ENCODE measurements around the gene FGD4.

Gene FGD4

DNA sequence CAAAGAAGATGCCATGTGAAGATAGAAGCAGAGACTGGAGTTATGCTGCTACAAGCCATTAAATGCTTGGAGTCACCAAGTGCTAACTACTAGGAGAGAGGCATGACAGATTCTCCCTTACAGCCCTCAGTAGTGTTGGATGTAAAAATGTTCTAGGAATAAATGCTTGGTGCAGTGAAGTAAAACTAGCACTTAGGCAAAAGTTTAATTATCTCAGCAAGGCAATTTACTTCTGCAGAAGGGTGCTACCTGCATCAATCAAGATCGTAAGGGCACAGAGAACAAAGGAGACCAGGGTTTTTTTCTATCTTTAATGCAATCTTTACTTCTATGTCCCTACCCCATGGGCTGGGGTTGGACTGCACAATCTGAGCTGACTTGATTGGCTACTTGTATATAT is 270.2 kb downstream of the FGD4 start:
- no peaks in the 10 kb centered on the region for H3K27me3 ChIP-seq (ENCODE audit: control insufficient read depth in 5 of 5, insufficient read depth in 4 of 5, low read length in 5 of 5)
- H3K4me3 ChIP-seq (ENCODE audit: low read depth in 1 of 5, low read length in 5 of 5), result no peak overlapping the region
- H3K9ac ChIP-seq (ENCODE audit: low read length in 5 of 5), result no peak overlapping the region

GRCh38 chr12:32671930-32672780 is 272.8 kb downstream of the FGD4 start:
- Histone ChIP-seq H3K9ac (ENCODE audit: low read length in 5 of 5) (no peak overlapping the region), H3K4me3 (ENCODE audit: low read depth in 1 of 5, low read length in 5 of 5) (no peak overlapping the region), H3K9me3 (ENCODE audit: control insufficient read depth in 5 of 5, low read length in 5 of 5) (peaks cover 0 to 5% (median 0%) of the 10 kb centered on the region in 5 donors), H3K27me3 (ENCODE audit: control insufficient read depth in 5 of 5, insufficient read depth in 4 of 5, low read length in 5 of 5) (no peaks in the 10 kb centered on the region), H3K27ac (ENCODE audit: low read depth, low read length) (no peak overlapping the region), H3K4me1 (ENCODE audit: control insufficient read depth in 5 of 5, insufficient read depth in 5 of 5, low read length in 5 of 5) (peaks cover 0 to 6% (median 2%) of the 10 kb centered on the region in 5 donors), H3K36me3 (ENCODE audit: control insufficient read depth in 5 of 5, insufficient read depth in 5 of 5, low read length in 5 of 5) (no peaks in the 10 kb centered on the region)

More for the DNA sequence above, 270.2 kb downstream of the FGD4 start:
- no peaks in the 10 kb centered on the region for H3K36me3 ChIP-seq (ENCODE audit: control insufficient read depth in 5 of 5, insufficient read depth in 5 of 5, low read length in 5 of 5)
- peaks cover 0 to 5% (median 0%) of the 10 kb centered on the region in 5 donors for H3K9me3 ChIP-seq (ENCODE audit: control insufficient read depth in 5 of 5, low read length in 5 of 5)
- H3K27ac ChIP-seq (ENCODE audit: low read depth, low read length), result no peak overlapping the region
- peaks cover 0 to 6% (median 2%) of the 10 kb centered on the region in 5 donors for H3K4me1 ChIP-seq (ENCODE audit: control insufficient read depth in 5 of 5, insufficient read depth in 5 of 5, low read length in 5 of 5)

DNA sequence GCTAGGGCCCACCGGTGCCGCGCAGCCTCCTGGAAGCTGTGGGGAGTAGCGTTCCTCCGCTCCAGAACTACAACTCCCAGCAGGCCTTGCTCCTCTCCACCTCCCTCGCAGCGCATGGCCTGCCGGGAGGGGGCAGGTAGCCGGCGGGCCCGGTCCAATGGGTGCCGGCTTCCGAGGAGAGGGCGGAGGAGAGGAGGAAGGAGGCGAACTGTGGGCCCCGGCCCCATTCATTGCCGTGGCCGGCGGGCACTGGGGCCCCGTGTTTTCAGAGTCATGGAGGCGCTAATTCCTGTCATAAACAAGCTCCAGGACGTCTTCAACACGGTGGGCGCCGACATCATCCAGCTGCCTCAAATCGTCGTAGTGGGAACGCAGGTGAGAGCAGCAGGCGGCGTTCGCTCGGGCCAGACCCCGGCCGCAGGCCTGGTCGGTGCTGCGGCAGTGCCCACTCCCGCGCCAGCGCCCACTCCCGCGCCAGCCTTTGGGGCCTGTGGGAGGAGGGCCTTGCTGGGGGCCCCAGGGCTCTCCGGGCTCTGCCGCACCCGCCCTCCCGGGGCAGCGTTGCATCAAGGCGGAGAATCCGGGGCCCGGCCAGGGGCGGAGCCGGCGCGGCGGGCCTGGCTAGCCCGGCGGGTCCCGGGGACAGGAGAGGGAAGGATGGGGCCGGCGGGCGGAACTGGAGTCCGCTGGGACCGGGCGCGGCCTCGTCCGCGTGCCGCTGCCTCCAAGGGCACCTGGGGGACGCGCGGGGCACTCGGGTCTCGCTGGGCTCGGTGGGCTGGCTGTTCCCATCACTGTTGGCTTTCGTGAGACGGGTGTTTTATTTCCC is 279.9 kb downstream of the FGD4 start, which contains the start of gene DNM1L:
Gene DNM1L, plus strand, starts transcription at position 211 of the 829 bp plus-strand sequence. Its CDS starts 63 bp downstream, at position 274.
- H3K9ac ChIP-seq (ENCODE audit: low read length in 5 of 5), result peak within 1 kb of the TSS; percentile 89 to 97 (median 96)
- no peaks in the 10 kb centered on the region for H3K27me3 ChIP-seq (ENCODE audit: control insufficient read depth in 5 of 5, insufficient read depth in 4 of 5, low read length in 5 of 5)
- no peaks in the 10 kb centered on the region for H3K36me3 ChIP-seq (ENCODE audit: control insufficient read depth in 5 of 5, insufficient read depth in 5 of 5, low read length in 5 of 5)
- H3K4me1 ChIP-seq (ENCODE audit: control insufficient read depth in 5 of 5, insufficient read depth in 5 of 5, low read length in 5 of 5), result peaks cover 0 to 16% (median 14%) of the 10 kb centered on the region in 5 donors
- no peaks in the 10 kb centered on the region for H3K9me3 ChIP-seq (ENCODE audit: control insufficient read depth in 5 of 5, low read length in 5 of 5)
- H3K4me3 ChIP-seq (ENCODE audit: low read depth in 1 of 5, low read length in 5 of 5), result peak within 1 kb of the TSS; percentile 83 to 96 (median 94)
- H3K27ac ChIP-seq (ENCODE audit: low read depth, low read length), result peak within 1 kb of the TSS; percentile 92

GRCh38 chr12:32679920-32680237 is 280.5 kb downstream of the FGD4 start:
- Histone ChIP-seq H3K27me3 (ENCODE audit: control insufficient read depth in 5 of 5, insufficient read depth in 4 of 5, low read length in 5 of 5) (no peaks in the 10 kb centered on the region), H3K27ac (ENCODE audit: low read depth, low read length) (peak overlapping the region; percentile 92), H3K4me1 (ENCODE audit: control insufficient read depth in 5 of 5, insufficient read depth in 5 of 5, low read length in 5 of 5) (peaks cover 0 to 16% (median 14%) of the 10 kb centered on the region in 5 donors), H3K36me3 (ENCODE audit: control insufficient read depth in 5 of 5, insufficient read depth in 5 of 5, low read length in 5 of 5) (no peaks in the 10 kb centered on the region), H3K4me3 (ENCODE audit: low read depth in 1 of 5, low read length in 5 of 5) (peak overlapping the region; percentile 83 to 96 (median 94)), H3K9me3 (ENCODE audit: control insufficient read depth in 5 of 5, low read length in 5 of 5) (no peaks in the 10 kb centered on the region), H3K9ac (ENCODE audit: low read length in 5 of 5) (peak overlapping the region; percentile 89 to 97 (median 96))

GRCh38 chr12:32680787-32681186 is 281.4 kb downstream of the FGD4 start:
- H3K27ac ChIP-seq (ENCODE audit: low read depth, low read length), result peak overlapping the region; percentile 92
- peaks cover 0 to 5% (median 0%) of the 10 kb centered on the region in 5 donors for H3K36me3 ChIP-seq (ENCODE audit: control insufficient read depth in 5 of 5, insufficient read depth in 5 of 5, low read length in 5 of 5)
- H3K9ac ChIP-seq (ENCODE audit: low read length in 5 of 5), result peak overlapping the region in 1 of 5 donors; percentile 32
- H3K9me3 ChIP-seq (ENCODE audit: control insufficient read depth in 5 of 5, low read length in 5 of 5), result no peaks in the 10 kb centered on the region
- H3K27me3 ChIP-seq (ENCODE audit: control insufficient read depth in 5 of 5, insufficient read depth in 4 of 5, low read length in 5 of 5), result no peaks in the 10 kb centered on the region
- no peak overlapping the region for H3K4me3 ChIP-seq (ENCODE audit: low read depth in 1 of 5, low read length in 5 of 5)
- peaks cover 0 to 16% (median 14%) of the 10 kb centered on the region in 5 donors for H3K4me1 ChIP-seq (ENCODE audit: control insufficient read depth in 5 of 5, insufficient read depth in 5 of 5, low read length in 5 of 5)

- Histone ChIP-seq H3K36me3 (ENCODE audit: control insufficient read depth in 5 of 5, insufficient read depth in 5 of 5, low read length in 5 of 5) (peaks cover 0 to 5% (median 0%) of the 10 kb centered on the region in 5 donors), H3K4me1 (ENCODE audit: control insufficient read depth in 5 of 5, insufficient read depth in 5 of 5, low read length in 5 of 5) (peaks cover 0 to 16% (median 14%) of the 10 kb centered on the region in 5 donors), H3K4me3 (ENCODE audit: low read depth in 1 of 5, low read length in 5 of 5) (no peak overlapping the region), H3K9ac (ENCODE audit: low read length in 5 of 5) (no peak overlapping the region), H3K9me3 (ENCODE audit: control insufficient read depth in 5 of 5, low read length in 5 of 5) (no peaks in the 10 kb centered on the region), H3K27ac (ENCODE audit: low read depth, low read length) (no peak overlapping the region), H3K27me3 (ENCODE audit: control insufficient read depth in 5 of 5, insufficient read depth in 4 of 5, low read length in 5 of 5) (no peaks in the 10 kb centered on the region)
Observed at GRCh38 chr12:32681272-32681671, 281.9 kb downstream of the FGD4 start.

DNA sequence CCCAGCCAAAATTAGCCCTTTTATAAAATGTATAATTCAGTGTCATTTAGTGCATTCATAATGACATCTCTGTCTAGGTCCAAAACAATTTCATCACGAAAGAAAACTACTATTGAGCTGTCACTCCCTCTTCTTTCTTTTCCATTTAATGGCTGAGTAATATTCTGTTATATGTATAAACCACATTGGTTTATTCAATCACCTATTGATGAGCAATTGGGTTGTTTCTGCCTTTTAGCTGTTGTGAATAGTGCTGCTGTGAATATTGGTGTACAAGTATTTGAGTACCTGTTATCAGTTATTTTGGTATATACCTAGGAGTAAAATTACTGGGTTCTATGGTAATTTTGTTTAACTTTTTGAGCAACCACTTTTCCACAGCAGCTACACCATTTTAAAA is 287.0 kb downstream of the FGD4 start:
- Histone ChIP-seq H3K9me3 (ENCODE audit: control insufficient read depth in 5 of 5, low read length in 5 of 5) (no peaks in the 10 kb centered on the region), H3K36me3 (ENCODE audit: control insufficient read depth in 5 of 5, insufficient read depth in 5 of 5, low read length in 5 of 5) (peaks cover 0 to 5% (median 0%) of the 10 kb centered on the region in 5 donors), H3K9ac (ENCODE audit: low read length in 5 of 5) (no peak overlapping the region), H3K4me3 (ENCODE audit: low read depth in 1 of 5, low read length in 5 of 5) (no peak overlapping the region), H3K4me1 (ENCODE audit: control insufficient read depth in 5 of 5, insufficient read depth in 5 of 5, low read length in 5 of 5) (peaks cover 0 to 5% (median 0%) of the 10 kb centered on the region in 5 donors), H3K27ac (ENCODE audit: low read depth, low read length) (no peak overlapping the region), H3K27me3 (ENCODE audit: control insufficient read depth in 5 of 5, insufficient read depth in 4 of 5, low read length in 5 of 5) (no peaks in the 10 kb centered on the region)

DNA sequence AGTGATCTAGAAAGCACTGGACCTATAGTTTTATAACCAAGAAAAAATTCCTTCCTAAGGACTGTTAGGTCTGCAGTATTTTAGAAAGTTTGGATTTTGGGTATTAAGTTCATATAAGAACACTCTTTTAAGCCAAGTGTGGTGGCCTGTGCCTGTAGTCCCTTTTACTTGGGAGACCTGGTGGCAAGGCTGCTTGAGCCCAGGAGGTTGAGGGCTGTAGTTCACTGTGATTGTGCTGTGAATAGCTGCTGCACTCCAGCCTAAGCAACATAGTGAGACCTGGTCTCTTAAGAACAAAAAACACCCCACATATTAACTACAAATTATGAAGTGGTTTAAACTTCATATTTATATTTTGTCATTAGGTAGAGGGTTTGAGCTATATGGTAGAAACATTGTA is 289.4 kb downstream of the FGD4 start:
- H3K9ac ChIP-seq (ENCODE audit: low read length in 5 of 5), result no peak overlapping the region
- no peak overlapping the region for H3K4me3 ChIP-seq (ENCODE audit: low read depth in 1 of 5, low read length in 5 of 5)
- peaks cover 0 to 5% (median 0%) of the 10 kb centered on the region in 5 donors for H3K4me1 ChIP-seq (ENCODE audit: control insufficient read depth in 5 of 5, insufficient read depth in 5 of 5, low read length in 5 of 5)
- H3K36me3 ChIP-seq (ENCODE audit: control insufficient read depth in 5 of 5, insufficient read depth in 5 of 5, low read length in 5 of 5), result peaks cover 0 to 5% (median 0%) of the 10 kb centered on the region in 5 donors
- no peak overlapping the region for H3K27ac ChIP-seq (ENCODE audit: low read depth, low read length)
- H3K9me3 ChIP-seq (ENCODE audit: control insufficient read depth in 5 of 5, low read length in 5 of 5), result no peaks in the 10 kb centered on the region
- H3K27me3 ChIP-seq (ENCODE audit: control insufficient read depth in 5 of 5, insufficient read depth in 4 of 5, low read length in 5 of 5), result no peaks in the 10 kb centered on the region

- Histone ChIP-seq H3K27me3 (ENCODE audit: control insufficient read depth in 5 of 5, insufficient read depth in 4 of 5, low read length in 5 of 5) (no peaks in the 10 kb centered on the region), H3K9me3 (ENCODE audit: control insufficient read depth in 5 of 5, low read length in 5 of 5) (peaks cover 0 to 3% (median 0%) of the 10 kb centered on the region in 5 donors), H3K4me1 (ENCODE audit: control insufficient read depth in 5 of 5, insufficient read depth in 5 of 5, low read length in 5 of 5) (peaks cover 0 to 5% (median 0%) of the 10 kb centered on the region in 5 donors), H3K4me3 (ENCODE audit: low read depth in 1 of 5, low read length in 5 of 5) (no peak overlapping the region), H3K9ac (ENCODE audit: low read length in 5 of 5) (no peak overlapping the region), H3K27ac (ENCODE audit: low read depth, low read length) (no peak overlapping the region), H3K36me3 (ENCODE audit: control insufficient read depth in 5 of 5, insufficient read depth in 5 of 5, low read length in 5 of 5) (peaks cover 0 to 6% (median 0%) of the 10 kb centered on the region in 5 donors)
Observed at GRCh38 chr12:32690927-32691326, 291.6 kb downstream of the FGD4 start.

All from subcutaneous abdominal adipose tissue (tissue), 5 donors.